Activated CD4-positive, alpha-beta T cell treated with anti-CD3 and anti-CD28 coated beads, Interleukin-2, amount 50 U/mL, for 16 hours (primary cell): Measurements from ENCODE around the gene RNF167.

Source experiments
- DNase-seq: peaks from one replicate; pipeline ENCODE4 v3.0.0-alpha.2; 2020

Gene RNF167

GRCh38 chr17:4940555-4941318 lies 669 bp downstream of the RNF167 start:
- peak; percentile 62 for DNase-seq

- no peak for DNase-seq
Measured at GRCh38 chr17:4941319-4941610, 1.2 kb downstream of the RNF167 start.

GRCh38 chr17:4942760-4943508 lies 2.9 kb downstream of the RNF167 start:
- no peak for DNase-seq

- DNase-seq: peak; percentile 85
Measured at GRCh38 chr17:4944163-4944553, 4.1 kb downstream of the RNF167 start.

GRCh38 chr17:4944554-4945175 lies 4.6 kb downstream of the RNF167 start:
- peak; percentile 43 for DNase-seq

GRCh38 chr17:4945176-4945943 lies 5.3 kb downstream of the RNF167 start:
- DNase-seq: peak; percentile 93

- no peak for DNase-seq
Measured at GRCh38 chr17:4945944-4946280, 5.8 kb downstream of the RNF167 start.

GRCh38 chr17:4946312-4946976 lies 6.4 kb downstream of the RNF167 start:
- DNase-seq: peak; percentile 18

- no peak for DNase-seq
Measured at GRCh38 chr17:4947010-4947410, 6.9 kb downstream of the RNF167 start.

- peak; percentile 83 for DNase-seq
Measured at GRCh38 chr17:4947411-4948165, 7.5 kb downstream of the RNF167 start.

- peak; percentile 95 for DNase-seq
Measured at GRCh38 chr17:4948166-4948930, 8.3 kb downstream of the RNF167 start, which contains the start of gene PFN1. Gene PFN1 (minus strand): TSS chr17:4948530. CDS start chr17:4948394, 136 bp downstream.

GRCh38 chr17:4948931-4949320 lies 8.9 kb downstream of the RNF167 start:
- peak; percentile 85 for DNase-seq

- peak; percentile 89 for DNase-seq
Measured at GRCh38 chr17:4949321-4950074, 9.4 kb downstream of the RNF167 start.

GRCh38 chr17:4950075-4950745 lies 10.1 kb downstream of the RNF167 start:
- DNase-seq: peak; percentile 44

- no peak for DNase-seq
Measured at GRCh38 chr17:4950746-4951204, 10.7 kb downstream of the RNF167 start, which contains the start of gene ENO3. Gene ENO3 (plus strand): TSS chr17:4951119. CDS start chr17:4951830, 711 bp downstream.

- no peak for DNase-seq
Measured at GRCh38 chr17:4951486-4951885, 11.4 kb downstream of the RNF167 start.

- no peak for DNase-seq
Measured at GRCh38 chr17:4953451-4953961, 13.4 kb downstream of the RNF167 start.

GRCh38 chr17:4955091-4955490 lies 15.0 kb downstream of the RNF167 start:
- no peak for DNase-seq

- DNase-seq: peak; percentile 40
Measured at GRCh38 chr17:4956493-4957061, 16.5 kb downstream of the RNF167 start.
